ENCODE measurements around the gene APOB. TPM values are rescaled to one million over a fixed set of nuclear protein-coding genes. Genes with fewer than 3 reads are reported as not detected.

APOB gene
- polyA plus RNA-seq, 1 of the 3 experiments (the other 2 are of a cell fraction): not detected

- no peak overlapping the region for H2AFZ ChIP-seq (ENCODE audit: low read depth)
- ChIA-PET POLR2A (no interaction called here), CTCF (interaction anchor here (0.6 to 7.4 kb wide), 9 partner anchors 10 to 324 kb away, joined by 3 to 40 read pairs (median 3); no protein-coding TSS in a partner anchor)
Measured at GRCh38 chr2:20986024-20986939, 57.6 kb downstream of the APOB start.

GRCh38 chr2:20985062-20985461 lies 58.8 kb downstream of the APOB start:
- no peaks in the 10 kb centered on the region for H3F3A ChIP-seq (replicated peaks; ENCODE audit: insufficient read depth)
- TF ChIP-seq USF1 (IDR thresholded peaks at IDR 0.05; ENCODE audit: borderline replicate concordance, low read depth): no peak
- TF ChIP-seq ZBTB33 (IDR thresholded peaks at IDR 0.05; ENCODE audit: borderline replicate concordance, low read depth): no peak
- TF ChIP-seq YY1 (IDR thresholded peaks at IDR 0.05; ENCODE audit: low read depth): no peak
- no peak for TF ChIP-seq SMC3 (IDR thresholded peaks at IDR 0.05; ENCODE audit: low read depth, low read length)
- no peak for TF ChIP-seq TEAD4 (IDR thresholded peaks at IDR 0.05; ENCODE audit: borderline replicate concordance, insufficient read depth)
- TF ChIP-seq FOSL2 (IDR thresholded peaks at IDR 0.05; ENCODE audit: borderline replicate concordance, low read depth): no peak
- no peak for TF ChIP-seq TAF1 (IDR thresholded peaks at IDR 0.05; ENCODE audit: borderline replicate concordance, low read depth, low read length)
- no peaks in the 10 kb centered on the region for H3K36me3 ChIP-seq (replicated peaks in 1 of 2; ENCODE audit: control insufficient read depth in 1 of 2, insufficient read depth in 2 of 2, low read length in 1 of 2)
- H2AFZ ChIP-seq (ENCODE audit: low read depth): no peak overlapping the region
- no peak for DNase-seq
- no peak overlapping the region for H3K27ac ChIP-seq (ENCODE audit: low read depth in 2 of 2, low read length in 1 of 2)
- H3K27me3 ChIP-seq (ENCODE audit: insufficient read depth): no peaks in the 10 kb centered on the region
- no peak overlapping the region for H3K4me2 ChIP-seq
- H3K4me3 ChIP-seq (ENCODE audit: low read depth in 2 of 2, low read length in 1 of 2): no peak overlapping the region
- H3K9ac ChIP-seq: no peak overlapping the region
- WGBS (ENCODE audit: low lambda C conversion rate): 37% methylated on average over 5 of the region's 5 CpGs
- peaks cover 0 to 15% of the 10 kb centered on the region in 2 experiments; a peak in 2 of 4 replicates for H3K4me1 ChIP-seq (ENCODE audit: control insufficient read depth in 1 of 2, insufficient read depth in 2 of 2, low read depth in 1 of 2, low read length in 1 of 2)
- H3K79me2 ChIP-seq (ENCODE audit: insufficient read depth): no peaks in the 10 kb centered on the region
- POLR2A ChIA-PET: no interaction called here
- no peaks in the 10 kb centered on the region for H3K9me3 ChIP-seq
- no peaks in the 10 kb centered on the region for H4K20me1 ChIP-seq (ENCODE audit: insufficient read depth)
- no peaks in the 10 kb centered on the region for H3K9me2 ChIP-seq
- CTCF ChIA-PET: interaction anchor here (0.6 to 7.4 kb wide), 7 partner anchors 14 to 336 kb away, joined by 3 to 40 read pairs (median 4); no protein-coding TSS in a partner anchor

More at GRCh38 chr2:20986024-20986939, 57.6 kb downstream of the APOB start:
- Histone ChIP-seq H3K9me2 (no peaks in the 10 kb centered on the region), H3K4me3 (ENCODE audit: low read depth in 2 of 2, low read length in 1 of 2) (no peak overlapping the region), H3K4me1 (ENCODE audit: control insufficient read depth in 1 of 2, insufficient read depth in 2 of 2, low read depth in 1 of 2, low read length in 1 of 2) (peaks cover 0 to 28% of the 10 kb centered on the region in 2 experiments; a peak in 2 of 4 replicates), H4K20me1 (ENCODE audit: insufficient read depth) (no peaks in the 10 kb centered on the region), H3F3A (replicated peaks; ENCODE audit: insufficient read depth) (no peaks in the 10 kb centered on the region), H3K79me2 (ENCODE audit: insufficient read depth) (no peaks in the 10 kb centered on the region), H3K27ac (ENCODE audit: low read depth in 2 of 2, low read length in 1 of 2) (no peak overlapping the region), H3K9ac (no peak overlapping the region), H3K27me3 (ENCODE audit: insufficient read depth) (no peaks in the 10 kb centered on the region), H3K36me3 (replicated peaks in 1 of 2; ENCODE audit: control insufficient read depth in 1 of 2, insufficient read depth in 2 of 2, low read length in 1 of 2) (no peaks in the 10 kb centered on the region), H3K9me3 (no peaks in the 10 kb centered on the region), H3K4me2 (no peak overlapping the region)
- TF ChIP-seq NRF1 (IDR thresholded peaks at IDR 0.05; ENCODE audit: low read depth, low read length): no peak
- TF ChIP-seq YY1 (IDR thresholded peaks at IDR 0.05; ENCODE audit: low read depth): no peak
- no peak for TF ChIP-seq FOXM1 (IDR thresholded peaks at IDR 0.05; ENCODE audit: low read depth)
- no peak for TF ChIP-seq IRF3 (IDR thresholded peaks at IDR 0.05; ENCODE audit: low read depth, low read length)
- no peak for TF ChIP-seq POLR2AphosphoS5 (IDR thresholded peaks at IDR 0.05; ENCODE audit: low read depth, low read length)
- no peak for TF ChIP-seq RFX5 (IDR thresholded peaks at IDR 0.05; ENCODE audit: low read length)
- TF ChIP-seq TAF1 (IDR thresholded peaks at IDR 0.05; ENCODE audit: borderline replicate concordance, low read depth, low read length): no peak
- no peak for DNase-seq
- 36% methylated on average over 5 of the region's 5 CpGs for WGBS (ENCODE audit: low lambda C conversion rate)
